K562 (cell line): ENCODE data around the gene NTSR1. TPM values are rescaled to one million over a fixed set of nuclear protein-coding genes. Genes with fewer than 3 reads are reported as not detected.

Experiments used
- ATF3 ChIP-seq, 2 experiments: fragments of 450-650 bp in 1 of 2; sonication (generic) in 1 of 2; formaldehyde crosslinking in 1 of 2; IDR thresholded peaks in 1 of 2; conservative IDR thresholded peaks in 1 of 2; 2 replicates each; pipeline versions ENCODE4 v1.6.1 to v1.8.1; 2016 to 2023; ENCODE audit warnings: mild to moderate bottlenecking in 2 of 2, moderate library complexity in 2 of 2, inconsistent platforms in 1 of 2, missing genetic modification reagents in 1 of 2
- ATF4 ChIP-seq: fragments of 450-650 bp; formaldehyde crosslinking; IDR thresholded peaks from 2 replicates; pipeline ENCODE4 v1.4.0; 2022; ENCODE audit warnings: mild to moderate bottlenecking, moderate library complexity
- BDP1 ChIP-seq: IDR thresholded peaks from 3 replicates; pipeline ENCODE4 v1.6.1; 2011; ENCODE audit not compliant: insufficient read length, insufficient read depth
- BRD4 ChIP-seq: fragments of 200-600 bp; sonication (generic); IDR thresholded peaks from 2 replicates; pipeline ENCODE4 v1.6.1; 2017; ENCODE audit warnings: inconsistent platforms
- CLOCK ChIP-seq: fragments of 250-450 bp; sonication (Bioruptor Pico); IDR thresholded peaks from 2 replicates; pipeline ENCODE4 v1.4.0; 2020; ENCODE audit warnings: mild to moderate bottlenecking, moderate library complexity, borderline replicate concordance
- CTBP1 ChIP-seq: fragments of 450-650 bp; IDR thresholded peaks from 2 replicates; pipeline ENCODE4 v1.6.1; 2016; ENCODE audit warnings: borderline replicate concordance
- FOXO4 ChIP-seq: fragments of 450-650 bp; formaldehyde crosslinking; IDR thresholded peaks from 2 replicates; pipeline ENCODE4 v1.4.0; 2020; ENCODE audit warnings: mild to moderate bottlenecking, moderate library complexity
- HDGF ChIP-seq: fragments of 450-650 bp; IDR thresholded peaks from 2 replicates; pipeline ENCODE4 v1.6.1; 2016
- MAFF ChIP-seq: IDR thresholded peaks from 2 replicates; pipeline ENCODE4 v1.6.1; 2012; ENCODE audit warnings: low read length, improper control_type of control experiment
- MLX ChIP-seq, 2 experiments: fragments of 450-650 bp in 1 of 2; sonication (generic) in 1 of 2; formaldehyde crosslinking; conservative IDR thresholded peaks; 2 replicates each; pipeline versions ENCODE4 v1.4.0 to v1.8.1; 2020 to 2022; ENCODE audit warnings: mild to moderate bottlenecking in 1 of 2, missing genetic modification reagents in 1 of 2
- NFATC3 ChIP-seq: fragments of 450-650 bp; IDR thresholded peaks from 2 replicates; pipeline ENCODE4 v1.6.1; 2017; ENCODE audit warnings: mild to moderate bottlenecking
- PHB2 ChIP-seq: fragments of 450-650 bp; IDR thresholded peaks from 2 replicates; pipeline ENCODE4 v1.6.1; 2017; ENCODE audit warnings: low read depth
- POLR2AphosphoS2 ChIP-seq: IDR thresholded peaks from 2 replicates; pipeline ENCODE4 v1.6.1; 2012; ENCODE audit warnings: low read length, improper control_type of control experiment
- PYGO2 ChIP-seq: fragments of 450-650 bp; IDR thresholded peaks from 2 replicates; pipeline ENCODE4 v1.6.1; 2016; ENCODE audit warnings: mild to moderate bottlenecking, missing genetic modification characterization, moderate library complexity, missing compliant biosample characterization
- SMAD4 ChIP-seq: fragments of 250-450 bp; sonication (Bioruptor Pico); conservative IDR thresholded peaks from 2 replicates; pipeline ENCODE4 v1.8.0; 2021; ENCODE audit warnings: inconsistent platforms, mild to moderate bottlenecking, moderate library complexity
- SUPT5H ChIP-seq: fragments of 450-650 bp; IDR thresholded peaks from 2 replicates; pipeline ENCODE4 v1.6.1; 2016
- USF2 ChIP-seq: sonication (generic); formaldehyde crosslinking; IDR thresholded peaks from 2 replicates; pipeline ENCODE4 v1.5.0; 2020; ENCODE audit warnings: missing genetic modification reagents
- ZBTB43 ChIP-seq: sonication (generic); formaldehyde crosslinking; IDR thresholded peaks from 2 replicates; pipeline ENCODE4 v1.8.0; 2023; ENCODE audit warnings: mild to moderate bottlenecking, missing genetic modification reagents
- ZNF311 ChIP-seq: fragments of 250-450 bp; sonication (Bioruptor Pico); IDR thresholded peaks from 2 replicates; pipeline ENCODE4 v1.4.0; 2020; ENCODE audit warnings: mild to moderate bottlenecking, moderate library complexity
- ZNF316 ChIP-seq: fragments of 450-650 bp; IDR thresholded peaks from 2 replicates; pipeline ENCODE4 v1.6.1; 2016
- polyA plus RNA-seq, 8 experiments: library from polyadenylated mRNA; depleted of rRNA in 4 of 8; stranded (reverse) in 5 of 8; unstranded in 3 of 8; fragments of >200 nt; fragmentation: Nextera tagmentation in 2 of 8; fragmentation: Illumina TruSeq in 1 of 8; extraction: Ambion mirVana in 2 of 8; extraction: Trizol in 1 of 8; gene quantifications; 2 replicates each; pipeline versions ENCODE4 v1.2.1 to v1.2.3, GENCODE V29; 2011 to 2014; ENCODE audit warnings: inconsistent platforms in 1 of 8, missing spikeins in 1 of 8
- total RNA-seq, 7 experiments: library from RNA; depleted of rRNA in 6 of 7; stranded (reverse); fragments of >200 nt in 6 of 7; fragmentation: Illumina TruSeq in 2 of 7; extraction: Trizol in 2 of 7; gene quantifications; 2 replicates each; pipeline versions ENCODE4 v1.2.1 to v1.2.3, GENCODE V29; 2011 to 2021; ENCODE audit warnings: low replicate concordance in 1 of 7

NTSR1 gene
- total and polyA plus RNA-seq, 9 of the 15 experiments (the other 6 are each of a cell fraction or from before 2014, with no cell fraction given): 0.04 to 0.40 (median 0.13) TPM; not detected in 3

GRCh38 chr20:62795023-62795761 is 86.6 kb downstream of the NTSR1 start (continued):
- TF ChIP-seq ZBTB43 (no peak), MAFF (no peak), PYGO2 (tag) (no peak), MLX (CRISPR knock-in tag; conservative IDR thresholded peaks at IDR 0.05) (no peak), BRD4 (no peak), FOXO4 (no peak), ATF3 (IDR thresholded peaks at IDR 0.05) (no peak), ATF3 (CRISPR knock-in tag; conservative IDR thresholded peaks at IDR 0.05) (no peak), CLOCK (CRISPR knock-in tag) (no peak), SUPT5H (peak; percentile 48), USF2 (no peak), BDP1 (no peak), SMAD4 (CRISPR knock-in tag) (peak; percentile 30; the same call in 1 of the 2 replicates), POLR2AphosphoS2 (no peak), ZNF311 (no peak), ATF4 (CRISPR knock-in tag) (no peak), PHB2 (no peak), ZNF316 (no peak), NFATC3 (no peak), CTBP1 (peak; percentile 58), HDGF (no peak)
